ENCODE data around the gene SIX1. TPM values are rescaled to one million over a fixed set of nuclear protein-coding genes. Genes with fewer than 3 reads are reported as not detected.
A peak's percentile ranks its signal among the peaks of the same experiment; 100 is the strongest.

The SIX1 gene
- total and polyA plus RNA-seq, 2 of the 13 experiments (the other 11 are each of a cell fraction or from before 2014, with no cell fraction given): 1.7 to 6.5 TPM

- TF ChIP-seq, protein P1, sequence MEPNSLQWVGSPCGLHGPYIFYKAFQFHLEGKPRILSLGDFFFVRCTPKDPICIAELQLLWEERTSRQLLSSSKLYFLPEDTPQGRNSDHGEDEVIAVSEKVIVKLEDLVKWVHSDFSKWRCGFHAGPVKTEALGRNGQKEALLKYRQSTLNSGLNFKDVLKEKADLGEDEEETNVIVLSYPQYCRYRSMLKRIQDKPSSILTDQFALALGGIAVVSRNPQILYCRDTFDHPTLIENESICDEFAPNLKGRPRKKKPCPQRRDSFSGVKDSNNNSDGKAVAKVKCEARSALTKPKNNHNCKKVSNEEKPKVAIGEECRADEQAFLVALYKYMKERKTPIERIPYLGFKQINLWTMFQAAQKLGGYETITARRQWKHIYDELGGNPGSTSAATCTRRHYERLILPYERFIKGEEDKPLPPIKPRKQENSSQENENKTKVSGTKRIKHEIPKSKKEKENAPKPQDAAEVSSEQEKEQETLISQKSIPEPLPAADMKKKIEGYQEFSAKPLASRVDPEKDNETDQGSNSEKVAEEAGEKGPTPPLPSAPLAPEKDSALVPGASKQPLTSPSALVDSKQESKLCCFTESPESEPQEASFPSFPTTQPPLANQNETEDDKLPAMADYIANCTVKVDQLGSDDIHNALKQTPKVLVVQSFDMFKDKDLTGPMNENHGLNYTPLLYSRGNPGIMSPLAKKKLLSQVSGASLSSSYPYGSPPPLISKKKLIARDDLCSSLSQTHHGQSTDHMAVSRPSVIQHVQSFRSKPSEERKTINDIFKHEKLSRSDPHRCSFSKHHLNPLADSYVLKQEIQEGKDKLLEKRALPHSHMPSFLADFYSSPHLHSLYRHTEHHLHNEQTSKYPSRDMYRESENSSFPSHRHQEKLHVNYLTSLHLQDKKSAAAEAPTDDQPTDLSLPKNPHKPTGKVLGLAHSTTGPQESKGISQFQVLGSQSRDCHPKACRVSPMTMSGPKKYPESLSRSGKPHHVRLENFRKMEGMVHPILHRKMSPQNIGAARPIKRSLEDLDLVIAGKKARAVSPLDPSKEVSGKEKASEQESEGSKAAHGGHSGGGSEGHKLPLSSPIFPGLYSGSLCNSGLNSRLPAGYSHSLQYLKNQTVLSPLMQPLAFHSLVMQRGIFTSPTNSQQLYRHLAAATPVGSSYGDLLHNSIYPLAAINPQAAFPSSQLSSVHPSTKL (CRISPR knock-in tag; IDR thresholded peaks at IDR 0.05): peak; percentile 91
- TF ChIP-seq, protein P2, sequence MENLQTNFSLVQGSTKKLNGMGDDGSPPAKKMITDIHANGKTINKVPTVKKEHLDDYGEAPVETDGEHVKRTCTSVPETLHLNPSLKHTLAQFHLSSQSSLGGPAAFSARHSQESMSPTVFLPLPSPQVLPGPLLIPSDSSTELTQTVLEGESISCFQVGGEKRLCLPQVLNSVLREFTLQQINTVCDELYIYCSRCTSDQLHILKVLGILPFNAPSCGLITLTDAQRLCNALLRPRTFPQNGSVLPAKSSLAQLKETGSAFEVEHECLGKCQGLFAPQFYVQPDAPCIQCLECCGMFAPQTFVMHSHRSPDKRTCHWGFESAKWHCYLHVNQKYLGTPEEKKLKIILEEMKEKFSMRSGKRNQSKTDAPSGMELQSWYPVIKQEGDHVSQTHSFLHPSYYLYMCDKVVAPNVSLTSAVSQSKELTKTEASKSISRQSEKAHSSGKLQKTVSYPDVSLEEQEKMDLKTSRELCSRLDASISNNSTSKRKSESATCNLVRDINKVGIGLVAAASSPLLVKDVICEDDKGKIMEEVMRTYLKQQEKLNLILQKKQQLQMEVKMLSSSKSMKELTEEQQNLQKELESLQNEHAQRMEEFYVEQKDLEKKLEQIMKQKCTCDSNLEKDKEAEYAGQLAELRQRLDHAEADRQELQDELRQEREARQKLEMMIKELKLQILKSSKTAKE (CRISPR knock-in tag; IDR thresholded peaks at IDR 0.05; ENCODE audit: borderline replicate concordance): peak; percentile 49; the same call in 1 of the 2 replicates
- TF ChIP-seq MED1 (CRISPR knock-in tag; IDR thresholded peaks at IDR 0.05) (peak; percentile 59; the same call in 1 of the 2 replicates), MIXL1 (CRISPR knock-in tag; IDR thresholded peaks at IDR 0.05) (peak; percentile 69; the same call in 1 of the 2 replicates), TAF1 (CRISPR knock-in tag; IDR thresholded peaks at IDR 0.05) (no peak), ZMYM4 (CRISPR knock-in tag; IDR thresholded peaks at IDR 0.05) (peak; percentile 52; the same call in 1 of the 2 replicates), NR3C1 (CRISPR knock-in tag; IDR thresholded peaks at IDR 0.05) (no peak), HNF4A (CRISPR knock-in tag; IDR thresholded peaks at IDR 0.05) (peak; percentile 88), THYN1 (CRISPR knock-in tag; IDR thresholded peaks at IDR 0.05; ENCODE audit: borderline replicate concordance, low read depth) (no peak), CHD4 (IDR thresholded peaks at IDR 0.05; ENCODE audit: borderline replicate concordance, low read length) (peak; percentile 72; the same call in 1 of the 2 replicates), RARA (CRISPR knock-in tag; IDR thresholded peaks at IDR 0.05) (peak; percentile 92), HDAC2 (CRISPR knock-in tag; IDR thresholded peaks at IDR 0.05) (peak; percentile 50; the same call in 1 of the 2 replicates), ISX (CRISPR knock-in tag; conservative IDR thresholded peaks at IDR 0.05) (no peak), ZNF644 (CRISPR knock-in tag; IDR thresholded peaks at IDR 0.05; ENCODE audit: low read depth) (peak; percentile 82), SOX13 (IDR thresholded peaks at IDR 0.05) (no peak), SOX13 (CRISPR knock-in tag; conservative IDR thresholded peaks at IDR 0.05 in 1 of 2, IDR thresholded peaks at IDR 0.05 in 1 of 2) (peak in 1 of 2 experiments; percentile 71; a peak in 2 of 4 replicates), HNRNPUL1 (IDR thresholded peaks at IDR 0.05; ENCODE audit: low read depth, low read length) (peak; percentile 95), NR2C2 (CRISPR knock-in tag; IDR thresholded peaks at IDR 0.05; ENCODE audit: borderline replicate concordance) (peak; percentile 74), YEATS4 (CRISPR knock-in tag; IDR thresholded peaks at IDR 0.05; ENCODE audit: borderline replicate concordance) (0 out of 2 replicates have a peak, but pooled peaks have one; percentile 33), FOSL2 (CRISPR knock-in tag; IDR thresholded peaks at IDR 0.05) (peak; percentile 87), ZNF740 (CRISPR knock-in tag; IDR thresholded peaks at IDR 0.05) (peak; percentile 67; the same call in 1 of the 2 replicates)
- TF ChIP-seq, protein P3, sequence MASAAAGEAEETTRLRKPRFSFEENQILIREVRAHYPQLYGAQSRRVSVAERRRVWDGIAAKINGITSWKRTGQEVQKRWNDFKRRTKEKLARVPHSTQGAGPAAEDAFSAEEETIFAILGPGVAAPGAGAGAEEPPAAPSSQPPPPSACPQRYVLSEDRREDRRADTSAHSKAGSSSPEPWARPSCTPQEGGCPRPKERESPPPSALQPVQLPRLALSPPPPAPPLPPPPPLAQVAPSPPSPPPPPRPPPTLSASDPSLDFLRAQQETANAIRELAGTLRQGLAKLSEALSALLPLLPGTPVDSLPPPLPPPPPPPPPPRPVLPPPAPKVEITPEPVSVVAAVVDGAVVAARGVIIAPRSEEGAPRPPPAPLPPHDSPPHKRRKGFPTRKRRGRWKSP (CRISPR knock-in tag; IDR thresholded peaks at IDR 0.05): 0 out of 2 replicates have a peak, but pooled peaks have one; percentile 34
These were observed 42.3 kb upstream of the SIX1 start (continued) for GRCh38 chr14:60691383-60692113.
